Inferior parietal cortex (tissue), 1 donor: ENCODE data around the gene HHIPL1.

Source experiments
- DNase-seq: peaks from one replicate; pipeline ENCODE4 v3.0.0-alpha.2; 2016; ENCODE audit errors: extremely low spot score

The HHIPL1 gene

DNA sequence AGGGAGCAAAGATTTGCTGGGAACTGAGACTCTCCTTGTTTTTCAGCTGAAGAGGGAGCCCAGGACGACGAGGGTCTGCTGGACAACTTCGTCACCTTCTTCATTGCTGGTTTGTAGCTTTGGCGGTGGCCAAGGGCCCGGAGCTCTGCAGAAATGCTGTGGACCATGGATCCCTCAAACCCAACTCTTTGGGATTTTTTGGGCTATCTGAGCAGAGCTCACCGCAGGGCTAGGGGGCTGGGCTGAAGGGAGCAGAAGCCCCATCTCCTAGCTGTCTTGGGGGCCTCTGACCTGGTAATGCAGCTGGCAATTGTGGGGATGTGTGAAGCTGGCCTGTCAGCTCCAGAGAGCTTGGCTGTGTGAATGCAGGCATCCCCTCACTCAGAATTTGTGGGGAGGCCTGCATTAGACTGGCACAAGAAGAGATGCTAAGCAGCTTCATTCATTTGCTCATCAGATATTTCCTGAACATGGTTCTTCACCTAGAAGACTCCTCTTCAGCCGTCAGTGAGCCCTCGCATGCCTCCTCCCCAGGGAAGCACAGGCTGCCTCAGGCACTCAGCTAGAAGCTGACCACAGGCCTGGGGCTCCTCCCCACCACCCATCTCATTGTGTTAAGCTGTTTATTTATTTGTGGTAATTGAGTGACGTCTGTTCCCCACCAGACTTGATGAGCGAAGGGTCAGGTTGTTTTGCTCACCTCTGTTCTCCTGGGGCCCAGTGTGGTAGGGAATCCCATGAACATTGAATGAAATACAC lies 71.3 kb downstream of the HHIPL1 start:
- no peak for DNase-seq

DNA sequence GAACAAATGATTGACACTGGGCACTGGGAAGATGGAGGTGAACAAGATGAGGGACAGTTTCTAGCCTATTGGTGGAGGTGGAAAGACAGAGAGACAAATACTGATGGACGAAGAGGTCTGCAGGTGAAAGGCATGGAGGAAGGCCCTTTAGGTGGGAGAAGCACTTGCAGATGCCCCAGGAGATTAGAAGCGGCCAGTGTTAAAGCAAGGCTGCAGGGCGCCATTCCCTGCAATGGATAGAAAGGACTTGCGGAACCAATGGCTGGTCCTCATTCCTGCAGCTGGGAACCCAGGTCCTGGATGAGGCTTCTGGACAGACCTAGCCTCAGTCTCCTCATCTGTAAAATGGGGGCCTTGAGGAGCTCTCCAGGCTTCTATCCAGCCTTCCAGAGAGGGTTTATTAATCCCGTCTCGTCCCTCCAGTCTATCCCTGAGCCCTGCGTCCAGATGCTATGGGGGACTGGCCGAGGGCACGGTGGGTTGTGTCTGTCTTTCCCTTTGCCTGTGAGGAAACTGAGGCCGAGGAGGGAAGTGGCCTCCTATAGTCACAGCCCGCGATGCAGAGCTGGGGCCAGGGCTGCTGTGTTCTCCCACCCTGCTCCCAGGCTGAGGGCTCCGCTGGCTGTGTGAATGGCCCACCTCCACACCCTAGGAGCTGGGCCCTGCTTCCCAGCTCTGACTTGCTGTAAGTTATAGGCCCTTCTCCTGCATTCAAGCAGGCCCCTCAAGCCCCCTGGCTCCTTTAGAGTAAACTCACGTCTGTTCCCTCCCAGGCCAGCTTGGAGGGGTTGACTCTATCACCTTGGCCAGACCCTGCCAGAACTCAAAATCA lies 72.1 kb downstream of the HHIPL1 start:
- no peak for DNase-seq

DNA sequence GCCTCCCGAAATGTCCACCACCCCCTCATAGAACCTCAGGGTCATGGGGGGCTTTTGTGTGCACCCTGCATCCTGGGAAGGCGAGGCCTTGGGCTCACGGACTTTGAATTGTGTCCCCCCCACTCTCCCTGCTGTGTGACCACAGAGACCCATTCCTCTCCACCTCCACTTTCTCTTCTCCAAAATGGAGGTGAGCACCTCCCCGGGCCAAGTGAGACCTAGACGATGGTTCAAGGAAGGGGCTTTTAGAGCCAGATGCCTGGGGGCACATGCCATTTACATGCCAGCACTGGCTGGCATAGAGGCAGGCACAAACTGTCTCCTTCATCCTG lies 72.7 kb downstream of the HHIPL1 start:
- DNase-seq = no peak

DNA sequence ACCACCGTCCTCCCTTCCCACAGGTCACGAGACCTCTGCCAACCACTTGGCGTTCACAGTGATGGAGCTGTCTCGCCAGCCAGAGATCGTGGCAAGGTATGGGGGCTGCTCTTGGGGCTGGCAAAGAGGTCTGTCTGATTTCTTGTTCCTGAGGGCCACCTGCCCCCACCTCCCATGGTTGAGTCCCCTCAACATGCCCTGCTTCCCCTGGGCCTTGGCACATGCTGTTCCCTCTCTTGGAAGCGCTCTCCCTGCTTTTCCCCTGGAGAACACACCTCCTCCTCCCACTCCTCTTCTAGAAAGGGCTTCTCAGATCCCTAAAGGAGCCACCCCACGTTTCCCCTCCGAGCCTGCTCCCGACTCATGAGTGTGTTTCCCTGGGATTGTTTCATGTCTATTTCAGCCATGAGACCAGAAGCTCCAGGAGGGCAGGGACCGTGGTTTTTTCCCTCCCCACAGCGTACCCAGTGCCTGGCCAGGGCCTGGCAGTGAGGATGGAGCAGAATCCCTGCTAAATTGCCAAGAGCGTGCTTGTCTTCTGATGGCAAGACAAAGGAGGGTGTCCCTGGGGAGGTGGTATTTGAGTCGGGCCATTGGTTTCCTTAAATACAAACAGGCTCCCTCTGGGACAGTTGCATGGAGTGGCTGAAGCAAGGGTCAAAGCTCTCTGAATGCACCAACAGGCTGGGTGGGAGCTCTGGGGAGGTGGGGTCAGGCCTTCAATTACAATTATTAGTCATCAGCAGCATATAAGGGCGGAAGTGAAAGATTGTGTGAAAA lies 73.3 kb downstream of the HHIPL1 start:
- no peak for DNase-seq

- no peak for DNase-seq
Measured at GRCh38 chr14:99718811-99719192, 73.9 kb downstream of the HHIPL1 start.

DNA sequence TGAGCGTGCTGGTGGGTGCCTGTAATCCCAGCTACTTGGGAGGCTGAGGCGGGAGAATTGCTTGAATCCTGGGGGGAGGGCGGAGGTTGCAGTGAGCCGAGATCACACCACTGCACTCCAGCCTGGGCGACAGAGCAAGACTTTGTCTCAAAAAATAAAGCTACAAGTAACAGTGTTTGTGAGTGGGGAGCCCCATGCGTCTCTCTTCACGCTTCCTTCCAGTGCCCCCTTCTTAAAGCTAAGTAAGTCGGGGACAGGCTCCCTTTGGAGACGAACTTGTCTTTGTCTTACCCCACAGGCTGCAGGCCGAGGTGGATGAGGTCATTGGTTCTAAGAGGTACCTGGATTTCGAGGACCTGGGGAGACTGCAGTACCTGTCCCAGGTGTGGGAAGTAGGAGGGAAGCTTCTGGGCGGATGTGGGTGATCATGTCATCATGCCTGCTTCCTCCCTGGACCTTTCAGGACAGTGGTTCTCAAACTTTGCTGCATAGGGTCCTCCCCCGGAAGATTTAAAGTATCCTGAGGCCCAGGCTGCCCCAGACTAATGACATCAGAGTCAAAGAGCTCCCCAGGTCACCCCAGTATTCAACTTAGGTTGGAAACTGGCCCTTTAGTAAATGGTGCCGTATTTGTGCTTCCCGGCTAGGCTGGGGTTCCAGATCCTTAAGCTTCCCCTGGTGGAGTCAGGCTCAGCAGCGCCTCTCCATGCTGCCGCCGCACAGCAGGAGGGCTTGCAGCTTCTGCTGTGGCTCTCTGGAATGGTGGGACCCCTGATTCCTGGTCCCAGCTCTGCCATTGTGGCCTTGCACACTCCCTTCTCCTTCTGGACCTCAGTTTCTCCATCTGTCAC lies 76.2 kb downstream of the HHIPL1 start:
- DNase-seq = no peak

DNA sequence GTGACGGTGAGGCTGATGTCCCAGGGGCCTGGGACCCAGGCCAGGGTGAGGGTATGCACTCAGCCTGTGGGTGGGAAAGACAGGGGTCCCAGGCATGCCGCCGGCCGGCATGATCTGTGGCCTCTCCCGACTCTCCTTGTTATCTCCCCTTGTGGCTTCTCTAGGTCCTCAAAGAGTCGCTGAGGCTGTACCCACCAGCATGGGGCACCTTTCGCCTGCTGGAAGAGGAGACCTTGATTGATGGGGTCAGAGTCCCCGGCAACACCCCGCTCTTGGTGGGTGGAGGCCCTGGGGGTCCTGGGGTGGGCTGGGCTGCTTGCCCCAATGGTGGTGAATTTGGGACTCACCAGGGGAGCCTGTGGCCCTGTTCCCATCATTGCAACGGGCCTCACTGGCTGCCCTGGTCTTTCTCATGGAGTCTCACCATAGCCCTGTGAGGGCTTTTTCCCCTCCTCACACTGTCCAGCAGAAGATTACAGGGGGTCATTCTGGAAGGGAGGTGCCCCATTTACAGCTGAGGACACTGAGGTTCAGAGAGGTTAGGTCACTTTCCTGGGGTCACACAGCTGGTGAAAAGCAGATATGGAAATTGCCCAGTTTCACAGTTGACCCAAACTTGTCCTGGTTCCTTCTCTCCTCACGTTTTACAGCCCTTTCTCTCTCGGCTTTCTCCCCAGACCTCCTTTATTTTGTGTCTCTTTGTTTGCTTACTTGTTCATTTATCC lies 77.0 kb downstream of the HHIPL1 start:
- no peak for DNase-seq

- no peak for DNase-seq
Measured at GRCh38 chr14:99722741-99723140, 77.8 kb downstream of the HHIPL1 start.

- no peak for DNase-seq
Measured at GRCh38 chr14:99724196-99724891, 79.4 kb downstream of the HHIPL1 start.

DNA sequence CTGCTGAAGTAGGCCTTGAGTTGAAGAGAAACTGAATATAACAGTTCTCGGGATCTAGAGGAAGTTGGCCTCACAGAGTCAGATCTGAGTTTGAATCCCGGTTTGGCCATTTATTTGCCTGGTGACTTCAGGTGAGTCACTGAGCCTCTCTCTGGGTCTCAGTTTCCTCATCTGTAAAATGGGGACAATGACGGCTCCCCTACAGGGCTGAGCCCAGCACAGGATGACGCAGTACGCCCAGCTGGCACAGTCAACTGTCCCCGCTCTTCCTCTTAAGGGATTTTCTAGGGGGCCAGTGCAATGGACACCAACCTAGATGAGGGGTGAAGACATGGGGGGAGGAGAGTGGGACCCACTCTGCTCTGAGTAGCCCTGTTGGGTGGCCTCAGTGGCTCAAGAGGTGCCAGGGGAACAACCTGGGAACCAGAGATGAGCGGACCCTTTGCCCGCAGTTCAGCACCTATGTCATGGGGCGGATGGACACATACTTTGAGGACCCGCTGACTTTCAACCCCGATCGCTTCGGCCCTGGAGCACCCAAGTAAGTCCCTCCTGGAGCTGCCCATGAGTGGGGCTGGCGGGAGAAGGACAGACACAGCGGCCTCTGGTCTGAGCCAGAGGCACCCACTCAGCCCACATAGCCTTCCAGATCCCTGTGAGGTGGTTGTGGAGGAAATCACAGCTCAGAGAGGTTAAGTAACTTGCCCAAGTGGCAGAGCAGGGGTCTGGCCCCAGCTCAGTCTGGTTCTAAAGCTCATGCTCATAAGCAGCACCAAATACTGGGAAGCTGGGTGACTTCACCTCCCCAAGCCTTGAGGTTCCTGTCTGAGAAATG lies 80.2 kb downstream of the HHIPL1 start:
- DNase-seq = no peak

DNA sequence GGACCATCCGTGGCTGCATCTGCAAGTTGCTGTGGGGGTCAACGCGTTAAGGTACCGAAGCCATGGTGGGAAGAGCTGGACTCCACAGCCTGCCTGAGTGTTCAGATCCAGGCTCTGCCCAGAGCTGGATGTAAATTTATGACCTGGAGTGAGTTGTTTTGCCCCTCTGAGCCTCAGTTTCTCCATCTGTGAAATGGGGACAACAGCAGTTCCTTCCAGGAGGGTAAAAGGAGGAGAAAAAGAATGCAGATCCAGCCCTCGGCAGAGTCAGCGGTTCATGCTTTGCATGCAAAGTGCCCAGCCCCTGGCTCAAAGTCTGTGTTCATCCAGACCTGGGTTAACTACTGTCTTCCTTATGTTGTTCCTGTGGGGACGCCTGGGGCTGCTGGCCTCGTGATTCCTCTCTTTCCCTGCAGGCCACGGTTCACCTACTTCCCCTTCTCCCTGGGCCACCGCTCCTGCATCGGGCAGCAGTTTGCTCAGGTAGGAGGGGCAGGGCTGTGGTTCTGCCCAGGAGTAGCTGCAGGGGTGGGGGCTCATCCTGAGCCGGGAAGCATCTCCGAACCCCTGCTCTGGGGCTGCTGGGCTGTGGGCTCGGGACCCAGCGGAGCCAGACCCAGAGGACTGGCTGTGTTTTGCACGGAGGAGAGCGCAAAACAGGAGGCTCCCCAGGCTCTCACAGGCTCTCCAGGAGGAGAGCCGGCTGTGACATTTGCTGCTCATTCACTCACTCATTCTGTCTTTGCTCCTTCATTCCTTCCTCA lies 81.0 kb downstream of the HHIPL1 start:
- no peak for DNase-seq

GRCh38 chr14:99726538-99727095 lies 81.7 kb downstream of the HHIPL1 start:
- no peak for DNase-seq

- DNase-seq = no peak
Measured at GRCh38 chr14:99727096-99727870, 82.4 kb downstream of the HHIPL1 start.

DNA sequence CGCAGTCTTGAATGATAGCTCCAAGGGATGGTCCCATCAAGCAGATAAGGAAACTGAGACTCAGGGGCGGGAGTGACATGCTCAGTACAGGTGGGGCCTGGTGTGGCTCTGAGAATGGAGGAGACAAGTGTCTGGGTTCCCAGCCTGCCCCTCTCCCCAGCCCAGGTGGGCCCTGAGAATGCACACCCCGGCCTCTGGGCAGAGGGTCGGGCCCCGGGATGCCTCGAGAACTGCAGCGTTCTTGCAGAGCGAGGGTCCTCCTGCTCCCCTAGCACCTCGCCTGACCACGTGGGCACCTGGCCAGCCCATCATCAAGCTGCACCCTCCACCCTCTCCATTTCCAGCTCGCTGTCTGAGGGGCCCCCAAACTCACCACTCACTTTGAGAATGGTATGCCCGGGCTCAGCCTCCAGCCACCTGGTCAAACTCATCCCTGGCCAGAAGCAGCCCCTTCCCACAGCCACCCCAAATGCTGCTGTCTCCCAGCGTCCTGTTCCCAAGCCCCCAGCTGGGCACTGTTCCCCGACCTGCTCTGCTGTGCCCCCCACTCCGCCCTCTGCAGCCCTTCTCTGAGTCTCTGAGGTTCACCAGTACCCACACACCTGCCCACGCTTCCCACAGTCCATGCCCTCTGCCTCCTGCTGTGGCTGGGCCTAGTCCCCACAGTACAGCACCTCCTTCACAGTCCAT lies 83.4 kb downstream of the HHIPL1 start:
- DNase-seq = no peak

- DNase-seq = no peak
Measured at GRCh38 chr14:99728981-99729451, 84.1 kb downstream of the HHIPL1 start.
